NOMO-1 treated with dmso at 0.1 percent for 144 hours (cell line): ENCODE results near the gene ABCC1.

Experiments used
- DNase-seq: peaks from one replicate; lab custom pipeline; 2025; ENCODE audit not compliant: unreplicated experiment; lab: John Stamatoyannopoulos, UW

Gene ABCC1

GRCh38 chr16:16016388-16016964 lies 67.1 kb downstream of the ABCC1 start:
- DNase-seq: no peak

GRCh38 chr16:16017812-16018211 lies 68.4 kb downstream of the ABCC1 start:
- DNase-seq: no peak

DNA sequence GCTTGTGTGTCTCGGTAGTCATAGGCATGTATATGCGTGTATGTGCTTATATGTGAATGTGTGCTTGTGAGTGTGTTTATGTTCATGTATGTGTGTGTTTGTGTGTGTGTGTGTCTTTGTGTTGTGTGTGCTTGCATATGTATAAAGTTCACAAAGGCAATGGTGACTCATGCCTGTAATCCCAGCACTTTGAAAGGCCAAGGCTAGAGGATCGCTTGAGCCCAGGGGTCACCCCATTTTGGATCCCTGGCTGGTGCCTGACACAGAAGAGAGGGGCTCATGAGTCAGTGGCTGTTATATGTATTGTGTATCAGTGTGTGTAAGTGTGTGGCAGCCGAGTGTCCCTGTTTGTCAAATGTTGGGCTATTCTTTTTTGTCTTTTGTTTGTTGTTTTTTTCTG lies 69.3 kb downstream of the ABCC1 start:
- no peak for DNase-seq

DNA sequence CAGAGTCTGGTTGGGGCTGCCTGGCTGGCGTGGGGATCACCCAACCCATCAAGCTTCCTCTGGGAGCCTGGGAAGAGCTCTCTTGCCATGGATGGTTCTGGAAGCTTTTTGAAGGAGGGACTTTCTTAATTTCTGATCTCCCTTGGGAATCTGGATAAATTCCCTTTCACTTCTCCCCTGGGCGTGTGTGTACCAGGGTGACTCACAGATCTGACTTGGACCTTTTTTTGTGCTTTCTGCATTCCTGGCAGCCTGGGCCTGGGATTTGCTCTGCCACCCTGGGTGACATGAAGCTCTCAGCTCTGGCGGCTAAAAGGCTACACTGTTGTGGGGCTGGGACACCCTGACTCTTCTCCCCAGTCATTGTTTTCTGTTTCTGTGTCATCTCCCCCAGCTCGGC lies 70.1 kb downstream of the ABCC1 start:
- no peak for DNase-seq

- DNase-seq: no peak
Measured at GRCh38 chr16:16020291-16020690, 70.9 kb downstream of the ABCC1 start.

- no peak for DNase-seq
Measured at GRCh38 chr16:16021020-16021419, 71.6 kb downstream of the ABCC1 start.

GRCh38 chr16:16021646-16021987 lies 72.2 kb downstream of the ABCC1 start:
- DNase-seq: no peak

DNA sequence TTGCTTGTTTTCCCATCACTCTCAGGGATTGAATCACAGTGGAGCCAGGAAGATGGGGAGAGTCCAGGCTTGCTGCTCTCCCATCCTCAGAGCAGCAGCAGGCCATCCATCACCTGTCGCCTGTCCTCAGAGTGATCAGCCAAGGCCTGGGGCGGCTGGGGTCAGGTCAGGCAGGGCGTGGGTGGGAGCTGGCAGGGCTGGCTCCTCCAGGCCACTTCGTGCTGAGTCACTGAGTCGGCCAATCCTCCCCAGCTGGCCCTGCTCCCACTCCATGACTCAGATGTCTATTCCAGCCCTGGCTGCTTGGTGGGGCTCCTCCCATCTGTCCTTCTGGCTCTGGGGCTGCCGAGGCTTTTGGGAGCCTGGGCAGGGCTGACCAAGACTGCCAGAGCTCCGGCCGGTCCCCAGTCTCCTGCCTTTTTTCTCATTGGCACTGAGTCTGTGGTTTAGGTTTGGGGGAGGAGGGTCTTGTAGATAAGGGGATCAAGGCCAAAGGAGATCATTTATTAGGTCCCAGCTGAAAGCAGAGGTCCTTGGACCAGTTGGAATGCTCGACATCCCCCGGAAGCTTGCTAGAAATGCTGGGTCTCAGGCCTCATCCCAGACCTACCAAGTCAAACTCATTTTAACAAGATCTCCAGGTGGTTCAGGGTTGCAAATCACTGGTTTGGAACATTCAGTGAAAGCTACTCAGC lies 72.7 kb downstream of the ABCC1 start:
- DNase-seq: no peak

GRCh38 chr16:16022683-16023064 lies 73.3 kb downstream of the ABCC1 start:
- no peak for DNase-seq

- DNase-seq: no peak
Measured at GRCh38 chr16:16025214-16025968, 76.0 kb downstream of the ABCC1 start.

GRCh38 chr16:16027728-16028310 lies 78.4 kb downstream of the ABCC1 start:
- no peak for DNase-seq

GRCh38 chr16:16028311-16028999 lies 79.0 kb downstream of the ABCC1 start:
- DNase-seq: no peak

- no peak for DNase-seq
Measured at GRCh38 chr16:16029431-16030011, 80.1 kb downstream of the ABCC1 start.

DNA sequence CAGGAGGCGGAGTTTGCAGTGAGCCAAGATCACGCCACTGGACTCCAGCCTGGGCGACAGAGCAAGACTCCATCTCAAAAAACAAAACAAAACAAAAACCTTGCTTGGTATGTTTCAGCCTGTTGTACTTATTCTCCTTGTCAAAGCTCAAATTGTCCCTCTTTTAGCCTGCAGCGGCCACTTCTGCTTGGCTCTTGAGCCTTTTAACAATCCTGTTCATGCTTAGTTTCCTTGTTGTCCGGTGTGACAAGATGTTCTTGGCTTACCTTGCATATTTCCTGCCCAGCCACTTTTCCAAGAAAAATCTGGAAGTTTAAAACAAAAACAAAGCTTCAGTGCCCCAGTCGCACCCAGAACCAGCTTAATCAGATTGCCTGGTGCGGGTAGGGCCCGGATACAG lies 81.0 kb downstream of the ABCC1 start:
- no peak for DNase-seq

- DNase-seq: no peak
Measured at GRCh38 chr16:16031401-16031800, 82.0 kb downstream of the ABCC1 start.

DNA sequence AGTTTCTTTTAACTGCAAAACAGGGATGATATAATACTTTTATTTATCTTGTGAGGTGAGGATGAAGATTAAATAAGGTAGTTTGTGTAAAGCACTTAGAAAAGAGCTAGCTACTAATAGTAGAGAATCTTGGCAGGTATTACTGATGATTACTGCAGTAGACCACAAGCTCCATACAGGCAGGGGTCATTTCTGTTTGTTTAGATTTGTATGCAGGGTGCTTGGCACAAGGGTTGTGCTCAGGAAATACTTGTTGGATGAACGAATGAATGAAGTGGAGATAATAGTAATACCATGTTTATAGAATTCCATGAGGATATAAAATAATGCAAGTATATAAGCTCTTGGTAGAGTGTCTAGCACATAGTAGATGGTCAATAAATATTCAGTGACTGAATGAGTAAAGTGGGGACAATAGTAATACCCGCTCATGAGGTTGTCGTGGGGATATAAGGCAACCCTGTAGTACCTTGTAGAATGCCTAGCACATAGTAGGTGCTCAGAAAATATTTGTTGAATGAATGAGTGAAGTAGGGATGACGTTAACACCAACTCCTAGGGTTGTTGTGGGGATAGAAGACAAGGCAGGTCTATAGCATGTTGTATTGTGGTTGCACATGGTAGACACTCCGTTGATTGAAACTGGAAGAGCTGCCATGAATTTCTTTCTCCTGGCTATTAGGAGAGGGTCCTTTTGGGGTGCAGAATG lies 83.0 kb downstream of the ABCC1 start:
- DNase-seq: no peak

DNA sequence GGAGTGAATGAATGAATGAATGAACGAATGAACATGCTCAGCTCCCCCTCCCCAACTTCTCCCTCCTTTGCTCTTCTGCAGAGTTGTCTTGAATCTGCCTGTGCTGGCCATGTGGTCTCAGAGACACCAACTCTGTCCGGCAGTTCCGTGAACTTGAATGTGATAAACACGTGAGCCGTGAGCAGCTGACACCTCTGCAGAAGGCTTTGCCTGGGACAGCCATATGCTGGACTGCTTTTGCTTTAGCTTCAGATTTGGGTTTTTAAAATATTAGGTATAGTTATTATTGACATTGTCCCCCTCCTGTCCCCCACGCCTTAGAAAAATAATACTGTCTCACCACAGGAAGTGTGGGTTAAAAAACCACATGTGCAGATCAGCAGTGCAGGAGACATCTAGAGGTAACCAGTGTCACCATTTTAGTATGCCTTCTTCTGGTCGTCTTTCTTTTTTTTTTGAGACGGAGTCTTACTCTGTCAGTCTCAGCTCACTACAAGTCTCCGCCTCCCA lies 83.8 kb downstream of the ABCC1 start:
- DNase-seq: no peak

GRCh38 chr16:16036359-16036792 lies 87.0 kb downstream of the ABCC1 start:
- DNase-seq: no peak

DNA sequence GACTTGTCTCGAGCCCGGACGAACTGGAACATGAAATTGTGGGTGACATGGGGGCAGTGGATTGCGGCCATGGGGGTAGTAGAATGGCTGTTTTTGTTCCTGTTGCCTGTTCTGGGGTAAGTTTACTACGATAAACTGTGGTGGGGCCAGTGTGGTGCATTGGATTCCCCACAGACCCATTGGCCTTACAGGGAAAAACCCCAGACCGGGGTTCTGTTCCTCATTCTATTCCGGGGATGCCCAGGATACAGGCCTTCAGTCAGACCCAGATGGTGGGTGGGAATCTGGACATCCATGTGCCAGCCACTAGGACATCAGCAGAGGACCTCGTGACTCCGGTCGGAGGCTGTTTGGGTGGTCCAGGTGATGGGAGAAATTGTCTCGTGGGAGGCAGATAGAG lies 88.1 kb downstream of the ABCC1 start:
- DNase-seq: no peak

DNA sequence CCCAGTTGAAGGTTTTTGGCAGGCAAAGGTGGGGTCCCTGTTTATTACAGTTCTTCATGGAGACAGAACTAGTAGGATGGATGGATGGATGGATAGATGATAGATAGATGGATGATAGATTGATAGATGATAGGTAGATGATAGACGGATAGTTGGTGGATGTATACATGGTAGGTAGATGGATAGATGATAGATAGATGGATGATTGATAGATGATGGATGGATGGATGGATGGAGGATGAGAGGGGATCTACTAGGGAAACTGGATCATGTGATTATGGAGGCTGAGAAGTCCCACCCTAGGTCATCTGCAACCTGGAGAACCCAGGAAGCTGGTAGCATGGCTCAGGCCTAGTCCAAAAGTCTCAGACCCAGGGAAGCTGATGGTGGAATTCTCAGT lies 88.6 kb downstream of the ABCC1 start:
- DNase-seq: no peak
